Ecto neural progenitor cell (in vitro differentiated cells): ENCODE data around the gene SLC39A3.

Experiments
- DNase-seq: peaks from one replicate; pipeline ENCODE4 v3.0.0-alpha.2; 2018; ENCODE audit warnings: low spot score

SLC39A3 gene

GRCh38 chr19:2747349-2747748 is 7.5 kb upstream of the SLC39A3 start:
- DNase-seq = no peak

GRCh38 chr19:2744113-2744512 is 4.3 kb upstream of the SLC39A3 start:
- DNase-seq = no peak

- no peak for DNase-seq
Observed at GRCh38 chr19:2743099-2743498, 3.3 kb upstream of the SLC39A3 start.

- DNase-seq = no peak
Observed at GRCh38 chr19:2740314-2740656, 468 bp upstream of the SLC39A3 start.

- no peak for DNase-seq
Observed at GRCh38 chr19:2736550-2737190, 3.1 kb downstream of the SLC39A3 start.

GRCh38 chr19:2735374-2735773 is 4.4 kb downstream of the SLC39A3 start:
- DNase-seq = no peak

- no peak for DNase-seq
Observed at GRCh38 chr19:2734589-2735288, 5.1 kb downstream of the SLC39A3 start.

GRCh38 chr19:2733930-2734588 is 5.8 kb downstream of the SLC39A3 start:
- DNase-seq = no peak

- no peak for DNase-seq
Observed at GRCh38 chr19:2732883-2733282, 6.9 kb downstream of the SLC39A3 start.

GRCh38 chr19:2732157-2732725 is 7.6 kb downstream of the SLC39A3 start:
- no peak for DNase-seq

- no peak for DNase-seq
Observed at GRCh38 chr19:2731181-2731995, 8.4 kb downstream of the SLC39A3 start.

- no peak for DNase-seq
Observed at GRCh38 chr19:2729943-2730818, 9.6 kb downstream of the SLC39A3 start.

- no peak for DNase-seq
Observed at GRCh38 chr19:2728783-2729387, 10.9 kb downstream of the SLC39A3 start.

- no peak for DNase-seq
Observed at GRCh38 chr19:2727640-2727944, 12.2 kb downstream of the SLC39A3 start.

GRCh38 chr19:2726904-2727639 is 12.7 kb downstream of the SLC39A3 start:
- no peak for DNase-seq

- no peak for DNase-seq
Observed at GRCh38 chr19:2726160-2726855, 13.5 kb downstream of the SLC39A3 start.

GRCh38 chr19:2724148-2724557 is 15.7 kb downstream of the SLC39A3 start:
- no peak for DNase-seq

GRCh38 chr19:2723747-2724146 is 16.1 kb downstream of the SLC39A3 start:
- no peak for DNase-seq

GRCh38 chr19:2723345-2723715 is 16.5 kb downstream of the SLC39A3 start:
- no peak for DNase-seq
